ENCODE results near the gene ABHD5.

ABHD5 gene

DNA sequence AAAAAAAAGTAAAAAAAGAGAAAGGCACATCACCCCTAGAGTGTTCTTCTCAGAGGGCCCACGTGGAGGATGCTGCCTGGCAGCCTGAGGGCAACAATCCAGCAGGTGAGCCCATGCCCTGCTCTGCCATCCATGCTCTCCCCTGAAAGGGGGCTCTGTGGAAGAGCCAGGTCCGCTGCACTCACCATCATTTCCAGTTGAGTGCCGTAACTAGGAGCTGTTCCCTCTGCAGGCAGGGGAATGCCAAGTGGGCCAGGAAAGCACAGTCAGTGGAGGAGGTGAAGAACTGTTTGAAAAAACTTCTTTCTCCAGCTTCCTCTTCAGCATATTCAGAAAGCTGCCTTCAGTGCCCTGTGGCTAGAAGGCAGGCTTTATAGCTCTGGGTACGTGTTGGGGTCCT, 84.1 kb downstream of the ABHD5 start:
- H3K4me3 ChIP-seq (ENCODE audit: low read length), result no peak overlapping the region
- no peaks in the 10 kb centered on the region for H3F3A ChIP-seq (ENCODE audit: insufficient read depth, low read length)
- no peak overlapping the region for H3K27ac ChIP-seq (ENCODE audit: low read length)
- no peaks in the 10 kb centered on the region for H3K79me2 ChIP-seq (ENCODE audit: low read length)
- H3K4me2 ChIP-seq (ENCODE audit: low read depth, low read length), result no peak overlapping the region
- H2AFZ ChIP-seq (ENCODE audit: low read length), result no peak overlapping the region
- no peak overlapping the region for H3K9ac ChIP-seq (ENCODE audit: low read length)
- H3K9me3 ChIP-seq (replicated peaks; ENCODE audit: insufficient read depth, low read length), result no peaks in the 10 kb centered on the region
- H3K36me3 ChIP-seq (replicated peaks; ENCODE audit: insufficient read depth, low read length), result no peaks in the 10 kb centered on the region
- H3K4me1 ChIP-seq (ENCODE audit: low read length), result no peaks in the 10 kb centered on the region
- no peaks in the 10 kb centered on the region for H3K27me3 ChIP-seq (replicated peaks; ENCODE audit: insufficient read depth, low read length)
- TF ChIP-seq EZH2 (optimal IDR thresholded peaks at IDR 0.05; ENCODE audit: low read depth, low read length) (no peak), EZH2phosphoT487 (IDR thresholded peaks at IDR 0.05; ENCODE audit: low read length) (no peak), CTCF (IDR thresholded peaks at IDR 0.05; ENCODE audit: low read length) (no peak)
- no peaks in the 10 kb centered on the region for H3K9me2 ChIP-seq (replicated peaks; ENCODE audit: insufficient read depth, low read length)
- no peak for DNase-seq
- no peaks in the 10 kb centered on the region for H4K20me1 ChIP-seq (ENCODE audit: insufficient read depth, low read length)

DNA sequence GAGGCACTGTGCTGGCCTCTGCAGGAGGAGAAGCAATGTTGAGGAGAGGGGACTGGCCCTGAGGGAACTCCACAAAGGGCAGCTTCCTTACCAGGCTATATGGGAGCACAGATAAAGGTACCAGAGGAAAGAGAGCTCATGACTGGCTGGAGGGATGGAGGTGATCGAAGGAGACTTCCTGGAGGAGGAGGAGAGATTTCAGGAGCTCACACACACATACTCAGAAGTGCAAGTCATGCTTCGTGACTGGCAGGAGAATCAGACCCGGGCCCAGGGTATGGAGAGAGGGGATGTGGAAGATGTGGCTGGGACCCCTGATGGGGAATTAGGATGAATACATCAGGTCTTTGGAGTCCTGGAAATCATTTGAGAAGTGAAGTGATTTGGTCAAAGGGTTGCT, 85.4 kb downstream of the ABHD5 start:
- no peak for TF ChIP-seq EZH2 (optimal IDR thresholded peaks at IDR 0.05; ENCODE audit: low read depth, low read length)
- TF ChIP-seq EZH2phosphoT487 (IDR thresholded peaks at IDR 0.05; ENCODE audit: low read length), result no peak
- no peak for TF ChIP-seq CTCF (IDR thresholded peaks at IDR 0.05; ENCODE audit: low read length)
- Histone ChIP-seq H3K4me3 (ENCODE audit: low read length) (no peak overlapping the region), H3K9ac (ENCODE audit: low read length) (no peak overlapping the region), H3K27ac (ENCODE audit: low read length) (no peak overlapping the region), H3K4me2 (ENCODE audit: low read depth, low read length) (no peak overlapping the region), H3K9me2 (replicated peaks; ENCODE audit: insufficient read depth, low read length) (no peaks in the 10 kb centered on the region), H3K4me1 (ENCODE audit: low read length) (no peaks in the 10 kb centered on the region), H4K20me1 (ENCODE audit: insufficient read depth, low read length) (no peaks in the 10 kb centered on the region), H3K36me3 (replicated peaks; ENCODE audit: insufficient read depth, low read length) (no peaks in the 10 kb centered on the region), H2AFZ (ENCODE audit: low read length) (no peak overlapping the region), H3F3A (ENCODE audit: insufficient read depth, low read length) (no peaks in the 10 kb centered on the region), H3K9me3 (replicated peaks; ENCODE audit: insufficient read depth, low read length) (no peaks in the 10 kb centered on the region), H3K27me3 (replicated peaks; ENCODE audit: insufficient read depth, low read length) (no peaks in the 10 kb centered on the region), H3K79me2 (ENCODE audit: low read length) (no peaks in the 10 kb centered on the region)
- no peak for DNase-seq

DNA sequence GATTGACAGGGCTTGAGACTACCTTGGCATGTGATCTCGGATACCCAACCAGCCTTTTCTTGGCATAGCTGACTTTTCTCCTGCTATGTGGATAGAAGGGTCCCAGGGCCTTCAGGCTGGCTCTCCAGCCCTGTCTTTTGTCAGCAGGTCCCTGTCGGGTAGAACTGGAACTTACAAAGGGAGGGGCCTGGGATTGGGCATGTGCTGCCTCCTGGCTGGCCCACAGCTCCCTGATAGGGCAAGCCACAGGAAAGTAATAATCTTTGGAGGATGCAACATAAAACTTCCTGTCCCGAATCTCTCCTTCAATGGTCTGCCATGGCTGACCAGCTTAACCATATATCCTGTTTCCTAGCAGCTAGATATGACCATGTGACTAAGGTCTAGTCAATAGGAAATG, 89.1 kb downstream of the ABHD5 start:
- H2AFZ ChIP-seq (ENCODE audit: low read length), result no peak overlapping the region
- no peaks in the 10 kb centered on the region for H3K36me3 ChIP-seq (replicated peaks; ENCODE audit: insufficient read depth, low read length)
- TF ChIP-seq EZH2phosphoT487 (IDR thresholded peaks at IDR 0.05; ENCODE audit: low read length) (no peak), CTCF (IDR thresholded peaks at IDR 0.05; ENCODE audit: low read length) (no peak), EZH2 (optimal IDR thresholded peaks at IDR 0.05; ENCODE audit: low read depth, low read length) (no peak)
- H3K9ac ChIP-seq (ENCODE audit: low read length), result no peak overlapping the region
- H3K27me3 ChIP-seq (replicated peaks; ENCODE audit: insufficient read depth, low read length), result no peaks in the 10 kb centered on the region
- no peaks in the 10 kb centered on the region for H3K9me3 ChIP-seq (replicated peaks; ENCODE audit: insufficient read depth, low read length)
- H3K4me2 ChIP-seq (ENCODE audit: low read depth, low read length), result no peak overlapping the region
- no peak for DNase-seq
- no peaks in the 10 kb centered on the region for H4K20me1 ChIP-seq (ENCODE audit: insufficient read depth, low read length)
- H3F3A ChIP-seq (ENCODE audit: insufficient read depth, low read length), result no peaks in the 10 kb centered on the region
- H3K4me1 ChIP-seq (ENCODE audit: low read length), result no peaks in the 10 kb centered on the region
- no peaks in the 10 kb centered on the region for H3K9me2 ChIP-seq (replicated peaks; ENCODE audit: insufficient read depth, low read length)
- H3K79me2 ChIP-seq (ENCODE audit: low read length), result no peaks in the 10 kb centered on the region
- no peak overlapping the region for H3K27ac ChIP-seq (ENCODE audit: low read length)
- no peak overlapping the region for H3K4me3 ChIP-seq (ENCODE audit: low read length)

All from MM.1S (cell line).